HL-60 (cell line): ENCODE measurements around the gene HSD3B2.

ENCODE experiments used
- DNase-seq, 2 experiments: peaks; one replicate each; pipeline ENCODE4 v3.0.0-alpha.2; 2010 to 2020; ENCODE audit warnings: low read depth in 1 of 2, low spot score in 1 of 2
- H3K27ac ChIP-seq: fragments of 250-450 bp; sonication (Bioruptor Pico); replicated peaks from 2 replicates; pipeline ENCODE4 v1.5.1; 2020; ENCODE audit warnings: mild to moderate bottlenecking, moderate library complexity
- H3K27me3 ChIP-seq: fragments of 250-450 bp; sonication (Bioruptor Pico); 2 replicates; pipeline ENCODE4 v1.5.1; 2021; ENCODE audit warnings: mild to moderate bottlenecking, moderate library complexity; ENCODE audit not compliant: insufficient read depth, poor library complexity, severe bottlenecking
- H3K4me3 ChIP-seq: replicated peaks from 2 replicates; pipeline ENCODE4 v1.5.1; 2011; ENCODE audit warnings: mild to moderate bottlenecking, control low read depth, low read length; ENCODE audit not compliant: insufficient read depth
- CTCF ChIP-seq: IDR thresholded peaks from one replicate; pipeline ENCODE4 v1.5.1; 2011; ENCODE audit warnings: low read length, control low read depth, inconsistent platforms; ENCODE audit not compliant: insufficient read depth
- GABPA ChIP-seq: IDR thresholded peaks from 2 replicates; pipeline ENCODE4 v1.6.1; 2012; ENCODE audit warnings: low read depth
- POLR2AphosphoS5 ChIP-seq: IDR thresholded peaks from 2 replicates; pipeline ENCODE4 v1.6.1; 2012; ENCODE audit warnings: low read depth
- REST ChIP-seq: IDR thresholded peaks from 2 replicates; pipeline ENCODE4 v1.6.1; 2012; ENCODE audit warnings: low read depth; ENCODE audit not compliant: insufficient replicate concordance
- SPI1 ChIP-seq: IDR thresholded peaks from 2 replicates; pipeline ENCODE4 v1.6.1; 2012; ENCODE audit warnings: low read depth, mild to moderate bottlenecking, borderline replicate concordance

HSD3B2 gene

GRCh38 chr1:119390526-119390925 lies 24.4 kb upstream of the HSD3B2 start:
- DNase-seq, result no peak
- Histone ChIP-seq H3K27me3 (no peaks in the 10 kb centered on the region), H3K4me3 (no peak overlapping the region), H3K27ac (no peak overlapping the region)
- TF ChIP-seq REST, result no peak
- TF ChIP-seq CTCF, result no peak
- no peak for TF ChIP-seq POLR2AphosphoS5
- no peak for TF ChIP-seq GABPA
- no peak for TF ChIP-seq SPI1

- Histone ChIP-seq H3K4me3 (no peak overlapping the region), H3K27me3 (no peaks in the 10 kb centered on the region), H3K27ac (no peak overlapping the region)
- TF ChIP-seq SPI1 (no peak), CTCF (no peak), POLR2AphosphoS5 (no peak), REST (no peak), GABPA (no peak)
- no peak for DNase-seq
Observed at GRCh38 chr1:119391749-119392148, 23.2 kb upstream of the HSD3B2 start.

GRCh38 chr1:119394085-119394484 lies 20.9 kb upstream of the HSD3B2 start:
- TF ChIP-seq REST (no peak), CTCF (no peak), SPI1 (no peak), POLR2AphosphoS5 (no peak), GABPA (no peak)
- no peaks in the 10 kb centered on the region for H3K27me3 ChIP-seq
- no peak for DNase-seq
- H3K4me3 ChIP-seq, result no peak overlapping the region
- no peak overlapping the region for H3K27ac ChIP-seq
